Sciatic nerve (tissue), 2 donors: ENCODE data around the gene ZBTB4. TPM values are rescaled to one million over a fixed set of nuclear protein-coding genes. Genes with fewer than 3 reads are reported as not detected.
A peak's percentile ranks its signal among the peaks of the same experiment; 100 is the strongest.

ENCODE experiments used
- ATAC-seq: fragments of 200-7000 bp; cut with Tn5 transposase; one replicate; pipeline ENCODE4 v1.9.1; 2020; ENCODE audit warnings: mild to moderate bottlenecking, moderate library complexity
- DNase-seq: peaks from one replicate; pipeline ENCODE4 v3.0.0-alpha.2; 2020; ENCODE audit warnings: low spot score
- intact Hi-C: fragments of 100-400 bp; cut with DNase I; formaldehyde crosslinking; loops from one replicate; pipeline ENCODE4 v1.14.2; 2022
- total RNA-seq: library from RNA; stranded (reverse); fragmentation: NEBNext Ultra II Directional; extraction: Animal tissue kit (Norgen Biotek cat#: 25700); gene quantifications from one replicate; pipeline ENCODE4 v1.2.1, GENCODE V29; 2021
- donor health status: DM: no; HTN: no; CAD: no.
- donor health status: DM: no; HTN: no; CAD: no.

Gene ZBTB4, protein sequence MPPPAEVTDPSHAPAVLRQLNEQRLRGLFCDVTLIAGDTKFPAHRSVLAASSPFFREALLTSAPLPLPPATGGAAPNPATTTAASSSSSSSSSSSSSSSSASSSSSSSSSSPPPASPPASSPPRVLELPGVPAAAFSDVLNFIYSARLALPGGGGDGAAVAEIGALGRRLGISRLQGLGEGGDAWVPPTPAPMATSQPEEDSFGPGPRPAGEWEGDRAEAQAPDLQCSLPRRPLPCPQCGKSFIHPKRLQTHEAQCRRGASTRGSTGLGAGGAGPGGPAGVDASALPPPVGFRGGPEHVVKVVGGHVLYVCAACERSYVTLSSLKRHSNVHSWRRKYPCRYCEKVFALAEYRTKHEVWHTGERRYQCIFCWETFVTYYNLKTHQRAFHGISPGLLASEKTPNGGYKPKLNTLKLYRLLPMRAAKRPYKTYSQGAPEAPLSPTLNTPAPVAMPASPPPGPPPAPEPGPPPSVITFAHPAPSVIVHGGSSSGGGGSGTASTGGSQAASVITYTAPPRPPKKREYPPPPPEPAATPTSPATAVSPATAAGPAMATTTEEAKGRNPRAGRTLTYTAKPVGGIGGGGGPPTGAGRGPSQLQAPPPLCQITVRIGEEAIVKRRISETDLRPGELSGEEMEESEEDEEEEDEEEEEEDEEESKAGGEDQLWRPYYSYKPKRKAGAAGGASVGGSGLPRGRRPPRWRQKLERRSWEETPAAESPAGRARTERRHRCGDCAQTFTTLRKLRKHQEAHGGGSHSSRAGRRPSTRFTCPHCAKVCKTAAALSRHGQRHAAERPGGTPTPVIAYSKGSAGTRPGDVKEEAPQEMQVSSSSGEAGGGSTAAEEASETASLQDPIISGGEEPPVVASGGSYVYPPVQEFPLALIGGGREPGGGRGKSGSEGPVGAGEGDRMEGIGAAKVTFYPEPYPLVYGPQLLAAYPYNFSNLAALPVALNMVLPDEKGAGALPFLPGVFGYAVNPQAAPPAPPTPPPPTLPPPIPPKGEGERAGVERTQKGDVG
- 84.2 TPM for total RNA-seq

DNA sequence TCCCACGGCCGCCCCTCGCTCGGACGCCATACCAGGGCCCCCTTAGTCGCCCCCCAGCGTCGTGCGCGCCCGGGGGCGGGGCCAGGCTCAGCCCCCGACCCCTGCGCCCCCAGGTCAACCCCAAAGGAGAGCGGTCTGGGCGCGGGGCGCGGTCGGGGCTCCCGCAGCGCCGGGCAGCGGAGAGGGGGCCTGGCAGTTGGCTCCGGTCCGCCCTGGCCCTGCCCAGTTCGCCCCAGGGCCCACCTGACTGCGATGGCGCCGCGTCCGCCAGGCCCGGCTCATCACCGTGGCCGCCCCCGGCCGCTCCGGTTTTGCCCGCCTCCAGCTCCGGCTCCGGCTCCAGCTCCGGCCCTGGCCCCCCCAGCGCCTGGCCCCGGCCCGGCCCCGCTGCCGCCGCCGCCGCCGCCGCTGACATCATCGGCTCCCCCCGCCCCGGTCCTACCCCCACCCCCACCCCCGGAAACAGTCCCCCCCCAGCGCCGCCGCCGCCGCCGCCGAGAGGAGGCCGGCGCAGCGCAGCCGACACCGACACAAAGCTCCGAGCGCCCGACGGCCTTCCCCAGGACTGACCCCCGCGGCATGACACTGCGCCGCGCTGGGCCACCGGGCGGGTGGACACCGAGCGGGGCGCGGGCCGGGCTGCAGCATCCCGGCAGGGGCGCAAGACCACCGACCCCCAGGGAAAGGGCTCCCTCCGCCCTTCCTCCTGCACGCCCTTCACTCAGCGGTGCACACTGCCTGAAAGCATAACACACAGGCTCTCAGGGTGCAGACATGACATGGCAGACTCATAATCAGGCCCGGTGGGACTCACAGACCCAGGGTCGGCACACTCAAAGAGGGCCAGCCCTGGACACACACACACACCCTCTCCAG is at the start of gene ZBTB4:
TSS of gene ZBTB4 (minus strand) at position 419 of the 876 bp plus-strand sequence. CDS start 12,830 bp downstream, outside the sequence.
- intact Hi-C loops, result no loop called here
- DNase-seq (peak; percentile 82), ATAC-seq (no peak)

DNA sequence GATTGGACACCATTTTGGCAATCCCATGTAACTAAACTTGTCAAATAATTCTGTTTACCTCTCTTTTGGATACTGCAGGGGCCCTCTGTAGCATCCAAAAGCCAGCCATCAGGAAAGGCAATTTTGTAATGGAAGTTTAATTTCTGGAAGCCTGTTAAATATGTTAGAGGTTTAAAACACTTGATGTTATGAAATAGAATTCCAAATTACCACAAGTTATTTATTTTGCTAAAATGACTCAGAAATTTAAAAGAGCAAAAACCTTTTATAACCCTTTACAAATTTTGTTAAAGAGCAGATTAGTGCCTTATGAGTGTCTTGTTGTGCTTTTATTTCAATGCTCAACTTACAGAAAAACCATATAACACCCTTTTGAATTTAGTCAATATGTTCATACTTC is 49.4 kb upstream of the ZBTB4 start:
- intact Hi-C loops, result no loop called here

DNA sequence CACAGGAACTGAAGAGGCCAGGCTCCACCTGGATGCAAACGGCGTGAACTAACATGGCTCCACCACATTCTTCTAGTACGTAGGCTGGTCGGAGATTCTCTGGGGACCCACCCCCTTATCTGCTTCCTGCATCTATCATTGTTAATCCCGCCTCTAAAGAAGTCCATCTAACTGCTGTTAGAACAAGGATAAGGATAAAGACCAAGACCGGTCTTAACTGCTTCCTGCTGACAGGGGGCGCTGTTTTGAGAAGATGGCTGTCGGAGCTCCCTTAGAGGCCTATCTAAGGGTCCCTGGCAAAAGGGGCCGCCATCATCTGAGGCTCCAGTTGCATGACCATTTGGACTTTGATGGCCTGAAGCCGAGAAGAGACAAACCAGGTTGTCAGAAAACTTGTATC is 43.6 kb upstream of the ZBTB4 start:
- no peak for ATAC-seq
- intact Hi-C loops, result no loop called here
- no peak for DNase-seq

More for the DNA sequence above, 49.4 kb upstream of the ZBTB4 start:
- no peak for ATAC-seq
- no peak for DNase-seq

DNA sequence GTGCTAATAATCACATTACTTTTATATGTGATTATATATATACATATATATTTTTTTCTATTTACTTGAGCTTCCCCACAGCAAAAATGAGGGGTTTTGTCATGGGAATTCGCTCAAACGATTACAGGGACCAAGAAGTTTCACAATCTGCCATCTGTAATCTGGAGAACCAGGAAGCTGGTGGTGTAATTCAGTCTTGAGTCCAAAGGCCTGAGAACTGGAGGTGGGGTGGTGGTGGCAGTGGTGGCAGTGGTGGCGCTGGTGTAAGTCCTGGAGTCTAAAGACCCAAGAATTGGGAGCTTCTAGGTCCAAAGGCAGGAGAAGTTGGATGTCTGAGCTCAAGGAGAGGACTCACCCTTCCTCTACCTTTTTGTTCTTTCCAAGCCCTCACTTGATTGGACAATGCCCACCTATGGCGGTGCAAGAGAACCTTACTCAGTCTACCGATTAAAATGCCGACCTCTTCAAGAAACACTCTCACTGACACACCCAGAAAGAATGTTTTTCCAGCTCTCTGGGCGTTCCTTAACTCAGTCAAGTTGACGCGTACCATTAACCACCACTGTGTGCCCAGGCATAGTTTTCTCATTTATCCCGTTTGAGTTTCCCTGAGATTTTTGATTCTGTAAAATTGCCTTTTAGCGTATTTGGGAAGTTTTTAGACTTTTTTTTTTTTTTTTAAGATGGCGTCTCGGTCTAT is 36.6 kb upstream of the ZBTB4 start:
- no peak for ATAC-seq
- intact Hi-C loops, result loop anchor here (5.0 kb wide), 1 partner anchor 46 kb away; the partner anchor contains the start of gene SENP3
- no peak for DNase-seq

- intact Hi-C loops, result no loop called here
- ATAC-seq (peak; percentile 9), DNase-seq (no peak)
These were observed 34.5 kb upstream of the ZBTB4 start for GRCh38 chr17:7513850-7514419.

DNA sequence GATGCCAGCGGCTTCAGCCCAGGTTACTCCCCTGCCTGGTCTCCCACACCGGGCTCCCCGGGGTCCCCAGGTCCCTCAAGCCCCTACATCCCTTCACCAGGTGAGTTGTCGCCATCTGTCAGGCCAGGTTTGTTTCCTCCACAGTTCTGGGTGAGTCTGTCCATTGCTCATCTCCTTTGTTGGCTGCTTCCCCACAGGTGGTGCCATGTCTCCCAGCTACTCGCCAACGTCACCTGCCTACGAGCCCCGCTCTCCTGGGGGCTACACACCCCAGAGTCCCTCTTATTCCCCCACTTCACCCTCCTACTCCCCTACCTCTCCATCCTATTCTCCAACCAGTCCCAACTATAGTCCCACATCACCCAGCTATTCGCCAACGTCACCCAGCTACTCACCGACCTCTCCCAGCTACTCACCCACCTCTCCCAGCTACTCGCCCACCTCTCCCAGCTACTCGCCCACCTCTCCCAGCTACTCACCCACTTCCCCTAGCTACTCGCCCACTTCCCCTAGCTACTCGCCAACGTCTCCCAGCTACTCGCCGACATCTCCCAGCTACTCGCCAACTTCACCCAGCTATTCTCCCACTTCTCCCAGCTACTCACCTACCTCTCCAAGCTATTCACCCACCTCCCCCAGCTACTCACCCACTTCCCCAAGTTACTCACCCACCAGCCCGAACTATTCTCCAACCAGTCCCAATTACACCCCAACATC is 33.6 kb upstream of the ZBTB4 start:
- ATAC-seq, result no peak
- intact Hi-C loops, result no loop called here
- no peak for DNase-seq

DNA sequence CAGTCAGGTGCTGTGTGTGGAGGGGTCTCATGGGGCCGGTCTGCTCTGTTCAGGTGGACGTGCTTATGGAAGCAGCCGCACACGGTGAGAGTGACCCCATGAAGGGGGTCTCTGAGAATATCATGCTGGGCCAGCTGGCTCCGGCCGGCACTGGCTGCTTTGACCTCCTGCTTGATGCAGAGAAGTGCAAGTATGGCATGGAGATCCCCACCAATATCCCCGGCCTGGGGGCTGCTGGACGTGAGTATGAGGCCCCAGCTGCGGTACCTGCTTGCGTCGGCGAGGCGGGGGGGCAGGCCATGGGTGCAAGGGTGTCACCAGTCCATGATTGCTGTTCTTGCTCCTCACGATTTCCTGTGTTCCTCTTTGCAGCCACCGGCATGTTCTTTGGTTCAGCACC is 32.7 kb upstream of the ZBTB4 start:
- no peak for ATAC-seq
- DNase-seq, result no peak
- intact Hi-C loops, result no loop called here

DNA sequence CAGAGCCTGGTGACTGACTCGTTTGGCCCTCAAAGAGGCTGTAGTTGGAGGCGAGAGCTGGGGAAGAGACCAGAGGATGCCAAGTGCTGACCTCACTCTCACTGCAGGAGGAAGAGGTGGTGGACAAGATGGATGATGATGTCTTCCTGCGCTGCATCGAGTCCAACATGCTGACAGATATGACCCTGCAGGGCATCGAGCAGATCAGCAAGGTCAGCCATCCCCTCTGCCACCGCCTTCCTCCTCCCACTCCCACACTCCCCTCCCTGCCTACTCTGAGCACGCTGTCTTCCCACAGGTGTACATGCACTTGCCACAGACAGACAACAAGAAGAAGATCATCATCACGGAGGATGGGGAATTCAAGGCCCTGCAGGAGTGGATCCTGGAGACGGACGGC is 31.7 kb upstream of the ZBTB4 start:
- ATAC-seq (no peak), DNase-seq (no peak)
- intact Hi-C loops, result no loop called here

DNA sequence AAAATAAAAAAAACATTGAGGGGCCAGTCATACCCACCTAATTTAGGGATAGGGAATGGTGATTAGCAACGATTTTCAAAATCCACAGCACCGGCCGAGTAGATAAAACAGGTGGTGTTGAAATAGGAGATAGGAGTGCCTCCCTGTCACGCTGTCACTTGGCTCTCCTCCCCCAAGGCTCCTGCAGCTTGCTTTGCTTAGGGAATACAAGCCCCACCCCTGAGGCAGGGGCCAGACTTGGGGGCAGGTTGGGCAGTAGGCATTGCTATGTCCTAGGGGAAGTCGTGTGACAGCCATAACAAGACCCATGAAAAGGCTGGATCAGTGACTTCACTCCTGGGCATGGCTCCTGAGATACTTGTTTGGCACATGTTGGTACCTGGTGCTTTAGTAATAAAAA is 30.5 kb upstream of the ZBTB4 start:
- intact Hi-C loops, result no loop called here
- DNase-seq (no peak), ATAC-seq (no peak)

DNA sequence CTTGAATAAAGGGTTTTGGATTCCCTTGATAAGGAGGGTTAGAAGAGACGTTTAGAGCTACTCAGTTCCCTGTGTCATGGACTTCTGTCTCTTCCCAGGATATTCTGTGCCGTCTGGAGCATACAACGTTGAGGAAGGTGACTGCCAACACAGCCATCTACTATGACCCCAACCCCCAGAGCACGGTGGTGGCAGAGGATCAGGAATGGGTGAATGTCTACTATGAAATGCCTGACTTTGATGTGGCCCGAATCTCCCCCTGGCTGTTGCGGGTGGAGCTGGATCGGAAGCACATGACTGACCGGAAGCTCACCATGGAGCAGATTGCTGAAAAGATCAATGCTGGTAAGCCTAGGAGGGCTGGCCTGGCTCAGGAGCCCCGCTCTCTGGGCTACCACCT is 29.4 kb upstream of the ZBTB4 start:
- DNase-seq (no peak), ATAC-seq (no peak)
- intact Hi-C loops, result no loop called here

DNA sequence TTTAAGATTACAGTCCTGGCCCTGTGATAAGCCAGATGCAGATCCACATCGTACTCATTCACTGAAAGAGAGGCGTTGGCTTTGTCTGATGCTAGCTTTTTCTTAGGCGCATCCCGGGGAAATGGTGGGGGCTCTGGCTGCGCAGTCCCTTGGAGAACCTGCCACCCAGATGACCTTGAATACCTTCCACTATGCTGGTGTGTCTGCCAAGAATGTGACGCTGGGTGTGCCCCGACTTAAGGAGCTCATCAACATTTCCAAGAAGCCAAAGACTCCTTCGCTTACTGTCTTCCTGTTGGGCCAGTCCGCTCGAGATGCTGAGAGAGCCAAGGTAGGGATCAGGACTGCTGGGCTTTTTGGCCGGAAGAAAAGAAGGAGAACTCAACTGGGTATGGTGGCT is 28.7 kb upstream of the ZBTB4 start:
- intact Hi-C loops, result no loop called here
- ATAC-seq, result peak; percentile 23
- no peak for DNase-seq

- intact Hi-C loops, result no loop called here
- DNase-seq (no peak), ATAC-seq (no peak)
These were observed 24.1 kb upstream of the ZBTB4 start for GRCh38 chr17:7503521-7503920.

- DNase-seq (no peak), ATAC-seq (no peak)
- intact Hi-C loops, result no loop called here
These were observed 23.6 kb upstream of the ZBTB4 start for GRCh38 chr17:7502987-7503386.

- no peak for DNase-seq
- intact Hi-C loops, result no loop called here
- no peak for ATAC-seq
These were observed 22.9 kb upstream of the ZBTB4 start for GRCh38 chr17:7502171-7502847.

DNA sequence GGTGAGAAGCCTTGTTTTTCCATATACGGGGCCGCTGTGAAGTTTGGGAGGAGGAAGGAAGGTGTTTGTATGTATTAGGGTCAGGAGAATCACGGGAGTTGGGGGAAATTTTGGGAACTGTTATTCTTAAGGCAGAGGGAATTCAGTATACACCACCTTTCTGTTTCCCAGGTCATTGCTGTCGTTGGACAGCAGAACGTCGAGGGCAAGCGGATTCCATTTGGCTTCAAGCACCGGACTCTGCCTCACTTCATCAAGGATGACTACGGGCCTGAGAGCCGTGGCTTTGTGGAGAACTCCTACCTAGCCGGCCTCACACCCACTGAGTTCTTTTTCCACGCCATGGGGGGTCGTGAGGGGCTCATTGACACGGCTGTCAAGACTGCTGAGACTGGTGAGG is 22.3 kb upstream of the ZBTB4 start:
- intact Hi-C loops, result no loop called here
- ATAC-seq, result no peak
- no peak for DNase-seq

GRCh38 chr17:7499161-7499560 is 19.7 kb upstream of the ZBTB4 start:
- intact Hi-C loops, result no loop called here
- no peak for ATAC-seq

GRCh38 chr17:7497636-7498035 is 18.2 kb upstream of the ZBTB4 start:
- no peak for ATAC-seq
- DNase-seq, result no peak
- intact Hi-C loops, result no loop called here

More at GRCh38 chr17:7499161-7499560, 19.7 kb upstream of the ZBTB4 start:
- DNase-seq, result no peak
